ENCODE data around the gene AHNAK.
"Not testable (repeated sequence)": the region's sequence is repeated elsewhere in the genome, so short reads cannot be mapped to it uniquely, and the experiment has no call there.

AHNAK gene

DNA sequence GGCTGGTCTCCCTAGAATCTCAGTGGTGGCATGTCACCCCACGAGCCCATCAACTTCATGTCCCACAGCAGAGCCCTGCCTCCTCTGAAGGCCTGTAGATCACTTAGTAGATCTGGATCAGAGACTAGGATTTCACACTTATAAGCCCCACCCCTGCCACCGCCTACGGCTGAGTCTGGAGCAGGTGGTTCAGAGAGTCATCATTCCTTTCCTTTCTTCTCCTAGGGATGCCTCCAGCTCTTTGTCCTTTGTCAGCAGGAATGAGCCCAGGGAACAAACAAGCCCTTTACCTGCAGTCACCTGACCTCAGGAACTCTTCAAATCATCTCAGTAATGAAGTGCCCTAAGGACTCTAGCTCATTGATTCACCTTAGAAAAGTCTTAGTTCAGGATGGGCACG lies 90.0 kb downstream of the AHNAK start:
- peak; percentile 13 to 83 (median 51) for DNase-seq

GRCh38 chr11:62452839-62453468 lies 93.7 kb downstream of the AHNAK start:
- no peak for DNase-seq

GRCh38 chr11:62452261-62452660 lies 94.3 kb downstream of the AHNAK start:
- no peak for DNase-seq

DNA sequence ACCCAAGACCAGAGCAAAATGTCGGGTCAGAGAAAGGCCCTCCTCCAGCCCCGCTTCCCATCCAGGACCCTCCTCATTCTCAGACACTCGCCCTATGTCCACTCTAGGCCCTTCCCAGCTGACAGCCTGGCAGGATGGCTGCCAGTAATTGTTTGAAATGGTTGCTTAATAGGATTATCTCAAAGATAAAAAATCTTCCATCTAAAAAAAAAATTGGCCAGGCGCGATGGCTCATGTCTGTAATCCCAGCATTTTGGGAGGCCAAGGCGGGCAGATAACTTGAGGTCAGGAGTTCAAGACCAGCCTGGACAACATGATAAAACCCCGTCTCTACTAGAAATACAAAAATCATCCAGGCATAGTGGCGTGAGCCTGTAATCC lies 95.4 kb downstream of the AHNAK start:
- DNase-seq = no peak

GRCh38 chr11:62450543-62451240 lies 95.9 kb downstream of the AHNAK start:
- no peak for DNase-seq

DNA sequence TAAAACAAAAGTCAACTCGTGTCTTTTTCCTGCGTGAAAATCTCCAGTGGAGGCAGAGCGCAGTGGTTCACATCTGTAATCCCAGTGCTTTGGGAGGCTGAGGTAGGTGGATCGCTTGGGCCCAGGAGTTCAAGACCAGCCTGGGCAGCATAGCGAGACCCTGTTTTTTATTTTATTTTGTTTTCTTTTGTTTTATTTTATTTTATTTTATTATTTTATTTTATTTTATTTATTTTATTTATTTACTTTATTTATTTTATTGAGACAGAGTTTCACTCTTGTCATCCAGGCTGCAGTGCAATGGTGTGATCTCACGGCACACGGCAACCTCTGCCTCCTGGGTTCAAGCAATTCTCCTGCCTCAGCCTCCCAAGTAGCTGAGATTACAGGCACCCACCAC lies 96.7 kb downstream of the AHNAK start:
- DNase-seq = not testable (repeated sequence)

DNA sequence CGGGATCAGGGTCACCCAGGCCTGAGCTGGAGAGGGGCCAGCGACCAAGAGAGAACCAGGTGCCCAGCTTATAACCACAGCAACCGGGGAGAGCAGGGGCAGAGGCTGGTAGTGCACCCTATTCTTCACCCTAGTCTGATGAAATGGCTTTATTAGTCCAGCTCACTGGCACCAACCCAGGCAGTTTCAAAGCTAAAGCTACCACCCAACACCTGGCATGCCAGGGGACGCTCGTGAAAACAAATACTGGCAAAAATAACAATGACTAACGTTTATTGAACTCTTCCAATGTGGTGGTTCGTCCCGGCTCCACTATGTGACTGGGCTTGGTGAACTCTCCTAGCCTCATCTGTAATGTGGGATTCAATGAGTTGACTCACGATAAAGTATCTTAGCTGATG lies 97.2 kb downstream of the AHNAK start:
- no peak for DNase-seq

DNA sequence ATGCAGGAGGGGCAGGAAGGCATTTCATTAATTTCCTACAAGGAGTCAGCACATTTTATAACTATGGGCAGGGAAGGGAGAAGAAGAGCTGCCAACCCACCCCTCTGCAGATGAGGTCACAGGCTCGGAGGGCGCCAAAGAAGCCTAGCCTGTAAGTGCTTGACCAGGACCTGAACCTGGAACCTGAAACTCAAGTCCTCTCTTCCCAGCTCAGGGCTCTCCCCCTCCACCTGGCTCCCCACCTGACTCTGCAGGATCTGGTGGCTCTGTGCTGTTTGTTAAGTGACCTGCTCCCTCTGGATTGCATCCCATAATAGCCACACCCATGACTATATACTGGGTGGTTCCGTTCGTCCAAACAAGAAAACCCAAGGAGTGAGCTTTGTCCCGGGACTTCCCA lies 100.5 kb downstream of the AHNAK start:
- DNase-seq = no peak

DNA sequence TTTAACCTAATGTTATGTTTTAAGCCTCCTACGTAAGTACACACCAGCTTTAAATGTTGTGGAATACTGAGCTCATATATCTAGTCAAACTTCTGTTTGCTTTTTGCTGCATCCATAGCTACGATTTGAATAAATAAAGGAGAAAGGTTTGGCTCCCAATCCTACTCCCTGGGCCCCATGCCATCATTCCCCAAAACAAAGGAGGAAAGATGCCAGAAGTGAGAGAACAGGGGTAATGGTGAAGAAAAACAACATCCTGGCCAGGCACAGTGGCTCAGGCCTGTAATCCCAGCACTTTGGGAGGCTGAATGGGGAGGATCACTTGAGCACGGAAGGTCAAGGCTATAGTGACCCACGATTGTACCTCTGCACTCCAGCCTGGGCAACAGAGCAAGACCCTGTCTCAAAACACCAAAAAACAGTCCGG lies 101.3 kb downstream of the AHNAK start:
- no peak for DNase-seq

GRCh38 chr11:62444835-62445234 lies 101.8 kb downstream of the AHNAK start:
- DNase-seq = peak in 1 of 3 experiments; percentile 70

- DNase-seq = peak; percentile 41 to 88 (median 81)
These were observed 102.3 kb downstream of the AHNAK start for GRCh38 chr11:62444236-62444833.

GRCh38 chr11:62443390-62444235 lies 103.0 kb downstream of the AHNAK start:
- no peak for DNase-seq

- no peak for DNase-seq
These were observed 106.6 kb downstream of the AHNAK start for GRCh38 chr11:62439785-62440602.

GRCh38 chr11:62438641-62439040 lies 108.0 kb downstream of the AHNAK start:
- no peak for DNase-seq

- DNase-seq = no peak
These were observed 109.0 kb downstream of the AHNAK start for GRCh38 chr11:62437616-62438015.

GRCh38 chr11:62435846-62436660 lies 110.6 kb downstream of the AHNAK start:
- no peak for DNase-seq

- DNase-seq = no peak
These were observed 112.7 kb downstream of the AHNAK start for GRCh38 chr11:62433904-62434276.

DNA sequence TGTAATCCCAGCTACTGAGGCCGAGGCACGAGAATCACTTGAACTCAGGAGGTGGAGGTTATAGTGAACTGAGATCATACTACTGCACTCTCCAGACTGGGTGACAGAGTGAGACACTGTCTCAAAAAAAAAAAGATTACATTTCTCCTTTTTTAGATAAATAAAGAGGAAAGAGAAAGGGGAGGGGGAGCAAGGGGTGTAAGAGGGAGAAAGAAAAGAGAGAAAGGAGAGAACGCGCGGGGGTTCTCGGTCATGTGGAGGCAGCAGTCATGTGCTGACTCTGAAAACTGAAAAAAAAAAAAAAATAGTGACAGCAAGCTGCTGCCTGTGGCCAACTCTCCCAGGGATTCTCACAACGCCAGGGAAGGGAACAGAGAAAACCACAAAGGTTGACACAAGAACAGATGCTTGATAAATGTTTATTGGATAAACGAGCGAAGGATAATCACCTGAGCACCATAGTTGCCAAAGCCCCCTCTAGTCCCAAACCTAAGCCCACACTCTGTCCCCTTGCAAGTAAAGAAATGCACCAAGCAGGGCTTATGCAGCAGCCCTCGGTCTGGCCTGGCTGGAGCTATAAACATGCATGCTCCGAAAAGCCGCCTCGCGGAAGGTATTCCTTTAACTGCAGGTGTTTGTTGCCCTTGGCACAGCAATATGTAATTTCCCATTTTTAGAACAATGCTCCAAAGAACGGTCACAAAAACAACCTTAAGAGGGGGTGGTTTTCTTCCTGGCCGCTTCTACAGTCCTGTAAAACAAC lies 113.3 kb downstream of the AHNAK start:
- DNase-seq = peak in 2 of 3 experiments; percentile 24 to 47

- no peak for DNase-seq
These were observed 113.9 kb downstream of the AHNAK start for GRCh38 chr11:62432695-62433094.

DNA sequence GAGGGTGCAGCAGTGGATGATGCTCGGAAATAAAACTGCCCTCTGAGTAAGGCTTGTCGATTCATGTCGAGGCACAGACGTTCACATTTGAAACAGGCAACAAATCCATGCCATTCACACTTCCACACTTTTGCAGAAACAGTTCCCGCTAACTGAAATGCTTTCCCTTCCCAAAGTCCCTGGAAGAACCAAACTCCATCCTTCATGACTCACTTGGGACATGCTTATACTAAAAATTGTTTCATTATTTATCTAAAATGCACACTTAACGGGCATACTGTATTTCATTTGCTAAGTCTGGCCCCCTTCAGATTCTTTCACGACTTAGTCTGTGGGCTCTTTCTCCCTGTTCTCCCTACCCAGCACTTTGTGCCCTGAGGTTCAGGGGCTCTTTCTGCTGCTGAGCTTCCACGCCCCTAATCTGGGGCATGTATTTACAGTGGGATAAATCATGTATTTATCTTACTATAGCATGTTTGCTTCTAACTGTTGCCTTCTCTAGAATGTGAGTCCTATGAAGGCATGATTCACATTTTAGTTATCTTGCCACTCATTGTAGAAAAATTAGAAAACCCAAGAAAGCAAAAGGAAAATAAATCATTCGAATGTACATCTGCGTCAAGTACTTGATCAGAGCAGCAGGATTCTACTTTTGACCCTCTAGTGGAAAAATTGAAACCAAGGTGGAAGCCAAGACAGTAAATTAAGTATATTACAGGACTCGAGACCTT lies 115.3 kb downstream of the AHNAK start:
- DNase-seq = no peak

Measured in NCI-H1417 (cell line).